D721Med (cell line): ENCODE results near the gene AP5Z1.
A peak's percentile ranks its signal among the peaks of the same experiment; 100 is the strongest.

Source experiments
- DNase-seq: peaks from one replicate; pipeline ENCODE4 v3.0.0; 2011; ENCODE audit warnings: low spot score; ENCODE audit not compliant: insufficient read length
- FAIRE-seq: peaks from 2 replicates; lab custom pipeline; 2011; peaks lifted over from hg19 to GRCh38; lab: Jason Lieb, UNC
- CTCF ChIP-seq: IDR thresholded peaks from 2 replicates; pipeline ENCODE4 v1.5.1; 2012; ENCODE audit warnings: mild to moderate bottlenecking, control low read depth; ENCODE audit not compliant: insufficient read depth; ENCODE audit errors: missing control alignments

AP5Z1 gene

GRCh38 chr7:4762121-4763055 is 13.0 kb upstream of the AP5Z1 start:
- TF ChIP-seq CTCF: no peak
- FAIRE-seq: no peak
- no peak for DNase-seq

GRCh38 chr7:4763091-4763793 is 12.2 kb upstream of the AP5Z1 start:
- TF ChIP-seq CTCF: no peak
- FAIRE-seq (no peak), DNase-seq (no peak)

GRCh38 chr7:4763794-4764185 is 11.6 kb upstream of the AP5Z1 start:
- DNase-seq (no peak), FAIRE-seq (no peak)

GRCh38 chr7:4764402-4765007 is 10.9 kb upstream of the AP5Z1 start:
- DNase-seq (no peak), FAIRE-seq (no peak)
- TF ChIP-seq CTCF: no peak

More at GRCh38 chr7:4763794-4764185, 11.6 kb upstream of the AP5Z1 start:
- no peak for TF ChIP-seq CTCF

- no peak for DNase-seq
- TF ChIP-seq CTCF: peak; percentile 9
- no peak for FAIRE-seq
Observed at GRCh38 chr7:4765776-4766490, 9.5 kb upstream of the AP5Z1 start.

- no peak for FAIRE-seq
- DNase-seq: no peak
- no peak for TF ChIP-seq CTCF
Observed at GRCh38 chr7:4766666-4767519, 8.5 kb upstream of the AP5Z1 start.
